Activated CD8-positive, alpha-beta memory T cell treated with anti-CD3 and anti-CD28 coated beads for 36 hours (primary cell): ENCODE data around the gene TYW1. TPM values are rescaled to one million over a fixed set of nuclear protein-coding genes. Genes with fewer than 3 reads are reported as not detected.
"Not testable (repeated sequence)": the region's sequence is repeated elsewhere in the genome, so short reads cannot be mapped to it uniquely, and the experiment has no call there.

Experiments
- CTCF ChIA-PET: fragments of 350-600 bp; sonication (Branson Sonifier 250); formaldehyde crosslinking; loops from one replicate; lab custom pipeline; 2021; ENCODE audit warnings: antibody characterized with exemption; lab: Charles Lee
- POLR2A ChIA-PET: fragments of 350-600 bp; sonication (Branson Sonifier 250); formaldehyde crosslinking; loops from one replicate; lab custom pipeline; 2021; ENCODE audit warnings: antibody characterized with exemption; lab: Charles Lee
- total RNA-seq, 2 experiments: library from RNA; stranded (reverse); gene quantifications; one replicate each; pipeline ENCODE4 v1.2.3, GENCODE V29; 2021

TYW1 gene
- 10 to 100 TPM; 20.7 to 21.0 TPM for total RNA-seq

GRCh38 chr7:66996444-66997191, at the start of gene TYW1:
TYW1 (plus strand) TSS chr7:66996833; CDS start chr7:66996979, 146 bp downstream.
- POLR2A ChIA-PET: interaction anchor here (0.5 kb wide), 1 partner anchor 25 kb away, joined by 3 read pairs; no protein-coding TSS in a partner anchor
- CTCF ChIA-PET: not testable (repeated sequence)

GRCh38 chr7:66948480-66949109, 48.0 kb upstream of the TYW1 start:
- POLR2A ChIA-PET: no interaction called here
- CTCF ChIA-PET: no interaction called here

GRCh38 chr7:66950311-66950710, 46.3 kb upstream of the TYW1 start:
- ChIA-PET CTCF (no interaction called here), POLR2A (no interaction called here)

- CTCF ChIA-PET: no interaction called here
- POLR2A ChIA-PET: no interaction called here
Measured at GRCh38 chr7:66950763-66951162, 45.9 kb upstream of the TYW1 start.

- POLR2A ChIA-PET: no interaction called here
- CTCF ChIA-PET: no interaction called here
Measured at GRCh38 chr7:66952343-66953043, 44.1 kb upstream of the TYW1 start.

- ChIA-PET CTCF (no interaction called here), POLR2A (interaction anchor here (0.6 kb wide), 1 partner anchor 12 kb away, joined by 5 read pairs; no protein-coding TSS in a partner anchor)
Measured at GRCh38 chr7:66953044-66953427, 43.6 kb upstream of the TYW1 start.

- ChIA-PET POLR2A (interaction anchor here (0.7 kb wide), 1 partner anchor 346 kb away, joined by 4 read pairs; no protein-coding TSS in a partner anchor), CTCF (no interaction called here)
Measured at GRCh38 chr7:66957595-66958290, 38.9 kb upstream of the TYW1 start.

- POLR2A ChIA-PET: no interaction called here
- CTCF ChIA-PET: no interaction called here
Measured at GRCh38 chr7:66958538-66959350, 37.9 kb upstream of the TYW1 start.

- ChIA-PET POLR2A (no interaction called here), CTCF (no interaction called here)
Measured at GRCh38 chr7:66960192-66960591, 36.4 kb upstream of the TYW1 start.

- ChIA-PET CTCF (no interaction called here), POLR2A (interaction anchor here (0.7 kb wide), 1 partner anchor 56 kb away, joined by 3 read pairs; no protein-coding TSS in a partner anchor)
Measured at GRCh38 chr7:66961096-66961495, 35.5 kb upstream of the TYW1 start.

- CTCF ChIA-PET: interaction anchor here (0.6 kb wide), 1 partner anchor 25 kb away, joined by 3 read pairs; no protein-coding TSS in a partner anchor
- POLR2A ChIA-PET: no interaction called here
Measured at GRCh38 chr7:66964411-66964810, 32.2 kb upstream of the TYW1 start.

- POLR2A ChIA-PET: no interaction called here
- CTCF ChIA-PET: no interaction called here
Measured at GRCh38 chr7:66967029-66967428, 29.6 kb upstream of the TYW1 start.

GRCh38 chr7:66969001-66969400, 27.6 kb upstream of the TYW1 start:
- CTCF ChIA-PET, POLR2A ChIA-PET: not testable (repeated sequence)

- POLR2A ChIA-PET: no interaction called here
- CTCF ChIA-PET: no interaction called here
Measured at GRCh38 chr7:66970310-66970709, 26.3 kb upstream of the TYW1 start.

- CTCF ChIA-PET: no interaction called here
- POLR2A ChIA-PET: no interaction called here
Measured at GRCh38 chr7:66974986-66975590, 21.5 kb upstream of the TYW1 start.

- CTCF ChIA-PET, POLR2A ChIA-PET: not testable (repeated sequence)
Measured at GRCh38 chr7:66978312-66978711, 18.3 kb upstream of the TYW1 start.

- POLR2A ChIA-PET: interaction anchor here (0.7 kb wide), 1 partner anchor 79 kb away, joined by 4 read pairs; no protein-coding TSS in a partner anchor
- CTCF ChIA-PET: not testable (repeated sequence)
Measured at GRCh38 chr7:66979013-66979412, 17.6 kb upstream of the TYW1 start.

GRCh38 chr7:66980336-66980735, 16.3 kb upstream of the TYW1 start:
- POLR2A ChIA-PET, CTCF ChIA-PET: not testable (repeated sequence)
